Measurements from ENCODE around the gene PRKRIP1.
"Not testable (repeated sequence)": the region's sequence is repeated elsewhere in the genome, so short reads cannot be mapped to it uniquely, and the experiment has no call there.

- TF ChIP-seq CTCF (IDR thresholded peaks at IDR 0.05); SIN3A (IDR thresholded peaks at IDR 0.05; ENCODE audit: borderline replicate concordance, insufficient read depth, low read depth, low read length); REST (IDR thresholded peaks at IDR 0.05; ENCODE audit: insufficient read depth in 1 of 2, low read depth in 2 of 2, low read length in 1 of 2): not testable (repeated sequence)
Observed at GRCh38 chr7:102454932-102455331, 58.8 kb downstream of the PRKRIP1 start.

Measured in Panc1 (cell line).